ENCODE data around the gene LRRFIP2. TPM values are rescaled to one million over a fixed set of nuclear protein-coding genes. Genes with fewer than 3 reads are reported as not detected.

LRRFIP2 gene
- total and polyA plus RNA-seq, 11 donors = 67.7 to 161 (median 112) TPM

- Histone ChIP-seq H3K27ac (peak overlapping the region in 2 of 12 donors; percentile 3 to 10), H3K4me3 (no peak overlapping the region), H3K36me3 (peaks cover 0 to 18% (median 7%) of the 10 kb centered on the region in 9 donors), H3K4me1 (peaks cover 0 to 62% (median 33%) of the 10 kb centered on the region in 12 donors), H3K9me3 (no peaks in the 10 kb centered on the region), H3K27me3 (no peaks in the 10 kb centered on the region)
- DNase-seq (no peak), ATAC-seq (no peak)
- 92 to 98% (median 97%) methylated on average over 3 of the region's 3 CpGs for WGBS, 4 donors
- intact Hi-C loops (cut with DNase I) = loop anchor here in 1 of 10 donors (5.0 kb wide), 1 partner anchor 399 kb away; no protein-coding TSS in a partner anchor
- no peak for TF ChIP-seq CTCF (IDR thresholded peaks at IDR 0.05)
- no peak for TF ChIP-seq POLR2A (IDR thresholded peaks at IDR 0.05)
Observed at GRCh38 chr3:37140899-37141541, 33.4 kb downstream of the LRRFIP2 start.

- Histone ChIP-seq H3K4me3 (no peak overlapping the region), H3K4me1 (peaks cover 0 to 48% (median 19%) of the 10 kb centered on the region in 12 donors), H3K36me3 (peaks cover 0 to 18% (median 6%) of the 10 kb centered on the region in 9 donors), H3K9me3 (no peaks in the 10 kb centered on the region), H3K27ac (peak overlapping the region in 8 of 12 donors; percentile 0 to 65 (median 44)), H3K27me3 (no peaks in the 10 kb centered on the region)
- ATAC-seq = peak; percentile 23 to 87 (median 58)
- DNase-seq = no peak
- TF ChIP-seq POLR2A (IDR thresholded peaks at IDR 0.05) (no peak), CTCF (IDR thresholded peaks at IDR 0.05) (no peak)
- intact Hi-C loops (cut with DNase I) = loop anchor here in 2 of 10 donors (5.0 kb wide), 2 partner anchors 33 to 397 kb away; partner anchors contain the start of gene LRRFIP2 (in 1 of the 2)
- 55 to 69% (median 66%) methylated on average over 1 of the region's 1 CpG for WGBS, 4 donors
Observed at GRCh38 chr3:37139567-37140052, 34.8 kb downstream of the LRRFIP2 start.

- DNase-seq (no peak), ATAC-seq (no peak)
- H3K27ac ChIP-seq = peak overlapping the region in 7 of 12 donors; percentile 6 to 65 (median 54)
Observed at GRCh38 chr3:37138816-37139215, 35.6 kb downstream of the LRRFIP2 start.

More at GRCh38 chr3:37138816-37139215, 35.6 kb downstream of the LRRFIP2 start:
- TF ChIP-seq CTCF (IDR thresholded peaks at IDR 0.05) (no peak), POLR2A (IDR thresholded peaks at IDR 0.05) (no peak)
- intact Hi-C loops (cut with DNase I) = loop anchor here in 1 of 10 donors (5.0 kb wide), 1 partner anchor 33 kb away; the partner anchor contains the start of gene LRRFIP2
- WGBS, 4 donors = 28 to 46% (median 35%) methylated on average over 2 of the region's 2 CpGs
- H3K9me3 ChIP-seq = no peaks in the 10 kb centered on the region
- peaks cover 0 to 47% (median 15%) of the 10 kb centered on the region in 12 donors for H3K4me1 ChIP-seq
- H3K36me3 ChIP-seq = peaks cover 0 to 16% (median 6%) of the 10 kb centered on the region in 9 donors
- H3K27me3 ChIP-seq = no peaks in the 10 kb centered on the region
- H3K4me3 ChIP-seq = no peak overlapping the region

Measured in heart left ventricle (tissue), 16 donors.